Measurements from ENCODE around the gene STAG1.

DNA sequence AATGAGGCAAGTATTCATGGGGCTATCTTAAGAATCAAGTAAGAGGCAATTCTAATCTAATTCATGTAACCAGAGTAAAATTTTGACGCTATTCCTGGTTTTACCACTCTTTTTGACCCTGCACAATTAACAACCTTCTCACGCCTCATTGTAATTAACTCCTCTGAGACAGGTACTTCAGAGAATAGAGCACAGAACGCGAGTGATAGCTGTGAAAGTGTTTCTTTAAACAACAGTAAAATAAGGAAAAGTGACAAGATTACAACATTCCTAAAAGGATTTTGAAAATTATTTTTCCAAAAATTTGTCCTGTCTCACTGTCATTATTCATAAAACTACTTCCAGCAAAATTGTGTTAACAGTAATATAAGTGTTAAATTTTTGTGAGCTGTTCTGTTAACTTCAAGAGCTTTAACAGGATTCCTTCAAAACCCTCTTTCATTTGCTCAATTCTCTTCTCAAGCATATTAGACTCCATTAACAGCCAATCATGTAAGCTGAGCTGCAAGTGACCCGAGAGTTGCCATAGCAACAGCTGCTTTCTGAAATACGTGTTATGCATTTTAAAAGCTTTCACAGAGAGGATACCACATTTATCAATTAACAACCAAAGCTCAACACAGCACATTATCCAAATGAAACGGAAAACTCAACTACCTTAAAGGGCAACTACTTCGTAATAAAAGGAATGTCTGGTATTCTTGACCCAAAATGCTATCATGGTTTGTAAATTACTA, 93.1 kb downstream of the STAG1 start:
- TF ChIP-seq, protein P1, sequence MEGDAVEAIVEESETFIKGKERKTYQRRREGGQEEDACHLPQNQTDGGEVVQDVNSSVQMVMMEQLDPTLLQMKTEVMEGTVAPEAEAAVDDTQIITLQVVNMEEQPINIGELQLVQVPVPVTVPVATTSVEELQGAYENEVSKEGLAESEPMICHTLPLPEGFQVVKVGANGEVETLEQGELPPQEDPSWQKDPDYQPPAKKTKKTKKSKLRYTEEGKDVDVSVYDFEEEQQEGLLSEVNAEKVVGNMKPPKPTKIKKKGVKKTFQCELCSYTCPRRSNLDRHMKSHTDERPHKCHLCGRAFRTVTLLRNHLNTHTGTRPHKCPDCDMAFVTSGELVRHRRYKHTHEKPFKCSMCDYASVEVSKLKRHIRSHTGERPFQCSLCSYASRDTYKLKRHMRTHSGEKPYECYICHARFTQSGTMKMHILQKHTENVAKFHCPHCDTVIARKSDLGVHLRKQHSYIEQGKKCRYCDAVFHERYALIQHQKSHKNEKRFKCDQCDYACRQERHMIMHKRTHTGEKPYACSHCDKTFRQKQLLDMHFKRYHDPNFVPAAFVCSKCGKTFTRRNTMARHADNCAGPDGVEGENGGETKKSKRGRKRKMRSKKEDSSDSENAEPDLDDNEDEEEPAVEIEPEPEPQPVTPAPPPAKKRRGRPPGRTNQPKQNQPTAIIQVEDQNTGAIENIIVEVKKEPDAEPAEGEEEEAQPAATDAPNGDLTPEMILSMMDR (IDR thresholded peaks at IDR 0.05), result no peak
- TF ChIP-seq POLR2A (IDR thresholded peaks at IDR 0.05) (no peak), EP300 (IDR thresholded peaks at IDR 0.05) (no peak)

Data from tibial nerve (tissue), 4 donors.